Left hindlimb (tissue), 1 donor: ENCODE data around the gene ST6GALNAC3.
"Not testable (repeated sequence)": the region's sequence is repeated elsewhere in the genome, so short reads cannot be mapped to it uniquely, and the experiment has no call there.

Experiments
- DNase-seq: peaks from one replicate; pipeline ENCODE4 v3.0.0-alpha.2; 2018

The ST6GALNAC3 gene

GRCh38 chr1:76203127-76203526, 128.6 kb downstream of the ST6GALNAC3 start:
- no peak for DNase-seq

- DNase-seq, result no peak
Measured at GRCh38 chr1:76209238-76209637, 134.7 kb downstream of the ST6GALNAC3 start.

GRCh38 chr1:76209648-76210047, 135.1 kb downstream of the ST6GALNAC3 start:
- no peak for DNase-seq

GRCh38 chr1:76210160-76210559, 135.6 kb downstream of the ST6GALNAC3 start:
- DNase-seq, result no peak

- no peak for DNase-seq
Measured at GRCh38 chr1:76218888-76219287, 144.3 kb downstream of the ST6GALNAC3 start.

- no peak for DNase-seq
Measured at GRCh38 chr1:76219366-76219818, 144.8 kb downstream of the ST6GALNAC3 start.

GRCh38 chr1:76224752-76225151, 150.2 kb downstream of the ST6GALNAC3 start:
- DNase-seq, result no peak

GRCh38 chr1:76225526-76225925, 151.0 kb downstream of the ST6GALNAC3 start:
- DNase-seq, result no peak

GRCh38 chr1:76227621-76228020, 153.1 kb downstream of the ST6GALNAC3 start:
- DNase-seq, result no peak

- DNase-seq, result no peak
Measured at GRCh38 chr1:76229279-76230005, 154.9 kb downstream of the ST6GALNAC3 start.

GRCh38 chr1:76230842-76231281, 156.3 kb downstream of the ST6GALNAC3 start:
- no peak for DNase-seq

- no peak for DNase-seq
Measured at GRCh38 chr1:76231320-76231719, 156.8 kb downstream of the ST6GALNAC3 start.

- DNase-seq, result no peak
Measured at GRCh38 chr1:76232666-76233065, 158.1 kb downstream of the ST6GALNAC3 start.

GRCh38 chr1:76234061-76234460, 159.5 kb downstream of the ST6GALNAC3 start:
- DNase-seq, result no peak

- DNase-seq, result no peak
Measured at GRCh38 chr1:76237211-76237610, 162.7 kb downstream of the ST6GALNAC3 start.

- DNase-seq, result no peak
Measured at GRCh38 chr1:76238094-76238628, 163.6 kb downstream of the ST6GALNAC3 start.

- DNase-seq, result no peak
Measured at GRCh38 chr1:76239470-76239918, 164.9 kb downstream of the ST6GALNAC3 start.

GRCh38 chr1:76240316-76240715, 165.8 kb downstream of the ST6GALNAC3 start:
- DNase-seq, result no peak

GRCh38 chr1:76242587-76242986, 168.0 kb downstream of the ST6GALNAC3 start:
- not testable (repeated sequence) for DNase-seq

GRCh38 chr1:76247261-76247852, 172.8 kb downstream of the ST6GALNAC3 start:
- no peak for DNase-seq

GRCh38 chr1:76250271-76250670, 175.7 kb downstream of the ST6GALNAC3 start:
- peak; percentile 53 for DNase-seq

- DNase-seq, result no peak
Measured at GRCh38 chr1:76252431-76252830, 177.9 kb downstream of the ST6GALNAC3 start.

GRCh38 chr1:76254104-76255030, 179.8 kb downstream of the ST6GALNAC3 start:
- no peak for DNase-seq
